Ishikawa (cell line): Measurements from ENCODE around the gene MYL10.

Experiments
- CEBPB ChIP-seq: IDR thresholded peaks from 2 replicates; pipeline ENCODE4 v1.6.1; 2012
- CREB1 ChIP-seq: IDR thresholded peaks from 2 replicates; pipeline ENCODE4 v1.6.1; 2012; ENCODE audit warnings: low read depth
- EGR1 ChIP-seq: IDR thresholded peaks from 2 replicates; pipeline ENCODE4 v1.6.1; 2012
- EP300 ChIP-seq: IDR thresholded peaks from 2 replicates; pipeline ENCODE4 v1.6.1; 2012; ENCODE audit warnings: borderline replicate concordance
- FOXM1 ChIP-seq: IDR thresholded peaks from 2 replicates; pipeline ENCODE4 v1.6.1; 2012; ENCODE audit warnings: low read depth, borderline replicate concordance
- MAX ChIP-seq: IDR thresholded peaks from 2 replicates; pipeline ENCODE4 v1.6.1; 2012
- NFIC ChIP-seq: IDR thresholded peaks from 2 replicates; pipeline ENCODE4 v1.6.1; 2012
- RAD21 ChIP-seq: IDR thresholded peaks from 2 replicates; pipeline ENCODE4 v1.6.1; 2012; ENCODE audit warnings: low read depth
- REST ChIP-seq: IDR thresholded peaks from 2 replicates; pipeline ENCODE4 v1.6.1; 2012; ENCODE audit warnings: low read depth, mild to moderate bottlenecking
- TAF1 ChIP-seq: IDR thresholded peaks from 2 replicates; pipeline ENCODE4 v1.6.1; 2012; ENCODE audit warnings: low read depth, mild to moderate bottlenecking
- TCF12 ChIP-seq: IDR thresholded peaks from 2 replicates; pipeline ENCODE4 v1.6.1; 2012; ENCODE audit warnings: low read depth
- TEAD4 ChIP-seq: IDR thresholded peaks from 2 replicates; pipeline ENCODE4 v1.6.1; 2012
- USF1 ChIP-seq: IDR thresholded peaks from 2 replicates; pipeline ENCODE4 v1.6.1; 2012
- YY1 ChIP-seq: IDR thresholded peaks from 2 replicates; pipeline ENCODE4 v1.6.1; 2012; ENCODE audit warnings: low read depth
- ZBTB7A ChIP-seq: IDR thresholded peaks from 2 replicates; pipeline ENCODE4 v1.6.1; 2012; ENCODE audit warnings: low read depth

The MYL10 gene

GRCh38 chr7:101629171-101629570, at the start of gene MYL10:
Gene MYL10, minus strand, starts transcription at chr7:101629296. Its CDS starts 178 bp downstream, at chr7:101629118.
- TF ChIP-seq MAX: no peak
- TF ChIP-seq YY1: no peak
- no peak for TF ChIP-seq NFIC
- TF ChIP-seq EP300: no peak
- TF ChIP-seq ZBTB7A: no peak
- no peak for TF ChIP-seq TEAD4
- no peak for TF ChIP-seq FOXM1
- TF ChIP-seq CREB1: no peak
- no peak for TF ChIP-seq CEBPB
- TF ChIP-seq EGR1: no peak
- no peak for TF ChIP-seq TCF12
- TF ChIP-seq TAF1: no peak
- no peak for TF ChIP-seq USF1
- TF ChIP-seq RAD21: no peak
- TF ChIP-seq REST: no peak

DNA sequence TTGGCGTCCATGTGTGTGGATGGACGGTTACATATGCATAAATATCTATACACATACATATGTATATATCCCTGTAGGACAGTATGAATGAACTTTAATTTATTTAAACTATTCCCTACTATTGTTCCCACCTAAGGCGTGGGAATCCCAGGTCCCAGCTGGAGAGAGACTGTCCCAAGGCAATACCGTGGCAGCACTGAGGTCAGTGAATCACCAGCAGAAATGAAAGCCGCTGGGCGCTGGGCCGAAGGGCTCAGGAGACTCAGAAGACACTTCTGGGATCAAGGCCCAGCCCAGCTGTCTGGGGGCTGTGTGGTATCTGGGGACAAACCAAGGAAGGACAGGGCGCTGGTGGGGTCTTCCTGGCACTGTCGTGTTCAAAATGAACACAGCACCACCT, 49.6 kb upstream of the MYL10 start:
- TF ChIP-seq TCF12: no peak
- no peak for TF ChIP-seq YY1
- TF ChIP-seq CEBPB: no peak
- TF ChIP-seq USF1: no peak
- TF ChIP-seq RAD21: no peak
- TF ChIP-seq TEAD4: no peak
- no peak for TF ChIP-seq TAF1
- TF ChIP-seq MAX: no peak
- no peak for TF ChIP-seq EP300

GRCh38 chr7:101677797-101678479, 48.8 kb upstream of the MYL10 start:
- TF ChIP-seq TEAD4 (no peak), CEBPB (no peak), EGR1 (no peak), USF1 (no peak), REST (no peak), FOXM1 (no peak), RAD21 (no peak), TAF1 (no peak)

GRCh38 chr7:101677391-101677790, 48.3 kb upstream of the MYL10 start:
- TF ChIP-seq NFIC (no peak), FOXM1 (no peak), EP300 (no peak), CEBPB (no peak), ZBTB7A (no peak), TEAD4 (no peak), YY1 (no peak), TCF12 (no peak), EGR1 (no peak), TAF1 (no peak), CREB1 (no peak), USF1 (no peak), MAX (no peak), REST (no peak), RAD21 (no peak)
